ENCODE data around the gene RFPL3. TPM values are rescaled to one million over a fixed set of nuclear protein-coding genes. Genes with fewer than 3 reads are reported as not detected.
"Not testable (repeated sequence)": the region's sequence is repeated elsewhere in the genome, so short reads cannot be mapped to it uniquely, and the experiment has no call there.

The RFPL3 gene
- total and polyA plus RNA-seq, 2 of the 13 experiments (the other 11 are each of a cell fraction or from before 2014, with no cell fraction given), result not detected

DNA sequence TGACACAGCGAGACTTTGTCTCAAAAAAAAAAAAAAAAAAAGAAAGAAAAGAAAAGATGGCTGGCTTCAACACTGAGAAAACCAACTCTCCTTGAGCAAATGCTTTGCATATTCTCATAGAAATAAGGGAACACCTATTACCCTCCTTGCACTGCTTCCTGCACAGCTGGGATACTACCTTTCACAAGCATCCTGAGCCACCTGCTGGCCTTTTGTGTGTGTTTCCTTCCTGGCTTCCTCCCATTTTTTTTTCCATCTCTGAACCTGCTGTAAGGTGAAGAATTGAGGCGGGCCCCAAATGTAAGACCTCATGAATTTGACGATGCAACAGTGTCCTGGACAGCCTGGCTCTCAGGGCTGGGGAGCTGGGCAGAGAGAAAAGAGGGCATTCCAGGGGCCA lies 1.9 kb upstream of the RFPL3 start:
- Histone ChIP-seq H3K79me2 (ENCODE audit: insufficient read depth, low read length) (no peaks in the 10 kb centered on the region), H3K4me1 (ENCODE audit: insufficient read depth, low read length) (no peaks in the 10 kb centered on the region), H3K4me3 (replicated peaks in 1 of 3; ENCODE audit: insufficient read depth in 1 of 3, low read depth in 2 of 3, low read length in 3 of 3) (no peak overlapping the region), H3K4me2 (ENCODE audit: low read depth, low read length) (no peak overlapping the region), H3K9ac (ENCODE audit: insufficient read depth, low read depth, low read length) (no peak overlapping the region), H3K36me3 (replicated peaks in 1 of 2; ENCODE audit: control insufficient read depth in 1 of 2, insufficient read depth in 2 of 2, low read length in 2 of 2) (no peaks in the 10 kb centered on the region), H2AFZ (ENCODE audit: low read length) (no peak overlapping the region), H3K27me3 (ENCODE audit: control insufficient read depth in 1 of 2, insufficient read depth in 2 of 2, low read length in 2 of 2) (no peaks in the 10 kb centered on the region), H3K27ac (ENCODE audit: extremely low read length, insufficient read depth, low read length) (no peak overlapping the region), H3K9me3 (ENCODE audit: low read length) (no peaks in the 10 kb centered on the region), H4K20me1 (ENCODE audit: insufficient read depth, low read length) (no peaks in the 10 kb centered on the region)
- CTCF ChIA-PET (ENCODE audit: low intra/inter-chr PET ratio, low total read pairs), result no interaction called here
- POLR2A ChIA-PET, result no interaction called here
- FAIRE-seq (no peak), DNase-seq (ENCODE audit: low spot score) (peak; percentile 18), ATAC-seq (peak; percentile 72)
- in situ Hi-C loops (cut with HindIII; ENCODE audit: extremely low pct_ligation_motif_present, low pct_unique_long_range_greater_than_20kb), result no loop called here
- intact Hi-C loops (cut with micrococcal nuclease; ENCODE audit: unreplicated experiment), result loop anchor here (1.0 kb wide), 1 partner anchor 89 kb away; no protein-coding TSS in a partner anchor
- no peak for TF ChIP-seq MZF1 (CRISPR knock-in tag; IDR thresholded peaks at IDR 0.05; ENCODE audit: borderline replicate concordance)
- peak; percentile 43; the same call in 1 of the 2 replicates for TF ChIP-seq SMC3 (IDR thresholded peaks at IDR 0.05; ENCODE audit: low read length)
- TF ChIP-seq ZEB1 (IDR thresholded peaks at IDR 0.05; ENCODE audit: insufficient replicate concordance, low read depth), result no peak
- TF ChIP-seq, protein P1, sequence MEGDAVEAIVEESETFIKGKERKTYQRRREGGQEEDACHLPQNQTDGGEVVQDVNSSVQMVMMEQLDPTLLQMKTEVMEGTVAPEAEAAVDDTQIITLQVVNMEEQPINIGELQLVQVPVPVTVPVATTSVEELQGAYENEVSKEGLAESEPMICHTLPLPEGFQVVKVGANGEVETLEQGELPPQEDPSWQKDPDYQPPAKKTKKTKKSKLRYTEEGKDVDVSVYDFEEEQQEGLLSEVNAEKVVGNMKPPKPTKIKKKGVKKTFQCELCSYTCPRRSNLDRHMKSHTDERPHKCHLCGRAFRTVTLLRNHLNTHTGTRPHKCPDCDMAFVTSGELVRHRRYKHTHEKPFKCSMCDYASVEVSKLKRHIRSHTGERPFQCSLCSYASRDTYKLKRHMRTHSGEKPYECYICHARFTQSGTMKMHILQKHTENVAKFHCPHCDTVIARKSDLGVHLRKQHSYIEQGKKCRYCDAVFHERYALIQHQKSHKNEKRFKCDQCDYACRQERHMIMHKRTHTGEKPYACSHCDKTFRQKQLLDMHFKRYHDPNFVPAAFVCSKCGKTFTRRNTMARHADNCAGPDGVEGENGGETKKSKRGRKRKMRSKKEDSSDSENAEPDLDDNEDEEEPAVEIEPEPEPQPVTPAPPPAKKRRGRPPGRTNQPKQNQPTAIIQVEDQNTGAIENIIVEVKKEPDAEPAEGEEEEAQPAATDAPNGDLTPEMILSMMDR (CRISPR knock-in tag; IDR thresholded peaks at IDR 0.05), result peak; percentile 59
- TF ChIP-seq STAG1 (CRISPR knock-in tag; IDR thresholded peaks at IDR 0.05), result peak; percentile 59
- WGBS (ENCODE audit: low lambda C conversion rate), result 10% methylated on average over 3 of the region's 3 CpGs
- no TSS peak for BruUV-seq (replicated peaks)

DNA sequence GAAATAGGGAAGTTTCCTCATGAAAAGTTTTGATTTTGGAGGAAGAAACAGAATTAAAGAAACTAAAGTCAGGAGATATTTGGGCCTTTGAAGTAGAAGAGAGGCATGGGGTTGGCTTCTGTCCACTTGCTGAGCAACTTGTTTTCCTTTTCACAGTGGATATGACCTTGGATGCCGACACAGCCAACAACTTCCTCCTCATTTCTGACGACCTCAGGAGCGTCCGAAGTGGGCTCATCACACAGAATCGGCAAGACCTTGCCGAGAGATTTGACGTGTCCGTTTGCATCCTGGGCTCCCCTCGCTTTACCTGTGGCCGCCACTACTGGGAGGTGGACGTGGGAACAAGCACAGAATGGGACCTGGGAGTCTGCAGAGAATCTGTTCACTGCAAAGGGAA lies 2.4 kb downstream of the RFPL3 start:
- WGBS (ENCODE audit: low lambda C conversion rate), result 16% methylated on average over 10 of the region's 11 CpGs
- intact Hi-C loops (cut with micrococcal nuclease; ENCODE audit: unreplicated experiment); BruUV-seq (replicated peaks); in situ Hi-C loops (cut with HindIII; ENCODE audit: extremely low pct_ligation_motif_present, low pct_unique_long_range_greater_than_20kb); FAIRE-seq; CTCF ChIA-PET (ENCODE audit: low intra/inter-chr PET ratio, low total read pairs); H3K27me3 ChIP-seq (ENCODE audit: control insufficient read depth in 1 of 2, insufficient read depth in 2 of 2, low read length in 2 of 2); H4K20me1 ChIP-seq (ENCODE audit: insufficient read depth, low read length); H3K4me2 ChIP-seq (ENCODE audit: low read depth, low read length); H3K27ac ChIP-seq (ENCODE audit: extremely low read length, insufficient read depth, low read length); H3K79me2 ChIP-seq (ENCODE audit: insufficient read depth, low read length); H3K4me3 ChIP-seq (replicated peaks in 1 of 3; ENCODE audit: insufficient read depth in 1 of 3, low read depth in 2 of 3, low read length in 3 of 3); H3K9ac ChIP-seq (ENCODE audit: insufficient read depth, low read depth, low read length); H2AFZ ChIP-seq (ENCODE audit: low read length); H3K4me1 ChIP-seq (ENCODE audit: insufficient read depth, low read length); POLR2A ChIA-PET; DNase-seq (ENCODE audit: low spot score); ATAC-seq; H3K9me3 ChIP-seq (ENCODE audit: low read length); H3K36me3 ChIP-seq (replicated peaks in 1 of 2; ENCODE audit: control insufficient read depth in 1 of 2, insufficient read depth in 2 of 2, low read length in 2 of 2): not testable (repeated sequence)

Measured in HepG2 (cell line).